Lower lobe of right lung (tissue), 2 donors: ENCODE results near the gene FMNL2. TPM values are rescaled to one million over a fixed set of nuclear protein-coding genes. Genes with fewer than 3 reads are reported as not detected.

ENCODE experiments used
- ATAC-seq, 2 donors: fragments of 200-7000 bp; cut with Tn5 transposase; one replicate each; pipeline ENCODE4 v1.9.1; 2020 to 2022; ENCODE audit warnings: mild to moderate bottlenecking in 2 of 2, moderate library complexity in 2 of 2
- DNase-seq: peaks from one replicate; pipeline ENCODE4 v3.0.0-alpha.2; 2020
- H3K27ac ChIP-seq: fragments of 200-600 bp; one replicate; pipeline ENCODE4 v1.8.0; 2022
- H3K27me3 ChIP-seq: fragments of 200-600 bp; one replicate; pipeline ENCODE4 v1.8.0; 2022; ENCODE audit warnings: low read depth
- H3K36me3 ChIP-seq: fragments of 200-600 bp; one replicate; pipeline ENCODE4 v1.8.0; 2022; ENCODE audit warnings: mild to moderate bottlenecking
- H3K4me1 ChIP-seq: fragments of 200-600 bp; one replicate; pipeline ENCODE4 v1.8.0; 2022
- H3K4me3 ChIP-seq: fragments of 200-600 bp; one replicate; pipeline ENCODE4 v1.8.0; 2022; ENCODE audit warnings: mild to moderate bottlenecking
- H3K9me3 ChIP-seq: fragments of 200-600 bp; one replicate; pipeline ENCODE4 v1.8.0; 2022
- CTCF ChIP-seq: fragments of 200-600 bp; IDR thresholded peaks from one replicate; pipeline ENCODE4 v1.8.0; 2022; ENCODE audit warnings: antibody characterized with exemption, mild to moderate bottlenecking
- intact Hi-C: fragments of 100-400 bp; cut with DNase I; formaldehyde crosslinking; loops from one replicate; pipeline ENCODE4 v1.11.0; 2022
- total RNA-seq: library from RNA; stranded (reverse); fragmentation: NEBNext Ultra II Directional; extraction: Animal tissue kit (Norgen Biotek cat#: 25700); gene quantifications from one replicate; pipeline ENCODE4 v1.2.1, GENCODE V29; 2021
- donor health status: DM: no; HTN: yes; CAD: no; lungs with severe emphysema.

FMNL2 gene
- total RNA-seq, 1 donor from 2014 or later = 77.9 TPM

GRCh38 chr2:152618193-152618564 is 283.2 kb downstream of the FMNL2 start:
- H3K4me3 ChIP-seq = no peak overlapping the region
- no peak for TF ChIP-seq CTCF
- H3K36me3 ChIP-seq = peaks cover 67% of the 10 kb centered on the region
- no peaks in the 10 kb centered on the region for H3K9me3 ChIP-seq
- DNase-seq = no peak
- no peaks in the 10 kb centered on the region for H3K4me1 ChIP-seq
- no peaks in the 10 kb centered on the region for H3K27me3 ChIP-seq
- no peak for ATAC-seq
- H3K27ac ChIP-seq = no peak overlapping the region
- intact Hi-C loops = no loop called here

GRCh38 chr2:152620208-152620607 is 285.2 kb downstream of the FMNL2 start:
- TF ChIP-seq CTCF = no peak
- intact Hi-C loops = loop anchor here (10.0 kb wide), 1 partner anchor 435 kb away; no protein-coding TSS in a partner anchor
- no peak for DNase-seq
- Histone ChIP-seq H3K27me3 (no peaks in the 10 kb centered on the region), H3K4me3 (no peak overlapping the region), H3K4me1 (no peaks in the 10 kb centered on the region), H3K27ac (no peak overlapping the region), H3K9me3 (no peaks in the 10 kb centered on the region), H3K36me3 (peaks cover 56% of the 10 kb centered on the region)
- no peak for ATAC-seq

GRCh38 chr2:152620985-152621384 is 286.0 kb downstream of the FMNL2 start:
- ATAC-seq (no peak), DNase-seq (no peak)
- TF ChIP-seq CTCF = no peak
- H3K4me3 ChIP-seq = no peak overlapping the region
- H3K27ac ChIP-seq = no peak overlapping the region
- H3K4me1 ChIP-seq = no peaks in the 10 kb centered on the region
- H3K27me3 ChIP-seq = no peaks in the 10 kb centered on the region
- no peaks in the 10 kb centered on the region for H3K9me3 ChIP-seq
- intact Hi-C loops = loop anchor here (10.0 kb wide), 1 partner anchor 436 kb away; no protein-coding TSS in a partner anchor
- peaks cover 49% of the 10 kb centered on the region for H3K36me3 ChIP-seq

- Histone ChIP-seq H3K4me1 (no peaks in the 10 kb centered on the region), H3K27me3 (no peaks in the 10 kb centered on the region), H3K36me3 (peaks cover 38% of the 10 kb centered on the region), H3K27ac (no peak overlapping the region), H3K4me3 (no peak overlapping the region), H3K9me3 (no peaks in the 10 kb centered on the region)
- intact Hi-C loops = loop anchor here (10.0 kb wide), 1 partner anchor 437 kb away; no protein-coding TSS in a partner anchor
- no peak for TF ChIP-seq CTCF
- no peak for DNase-seq
- ATAC-seq = no peak
These were observed 287.2 kb downstream of the FMNL2 start for GRCh38 chr2:152622219-152622618.

DNA sequence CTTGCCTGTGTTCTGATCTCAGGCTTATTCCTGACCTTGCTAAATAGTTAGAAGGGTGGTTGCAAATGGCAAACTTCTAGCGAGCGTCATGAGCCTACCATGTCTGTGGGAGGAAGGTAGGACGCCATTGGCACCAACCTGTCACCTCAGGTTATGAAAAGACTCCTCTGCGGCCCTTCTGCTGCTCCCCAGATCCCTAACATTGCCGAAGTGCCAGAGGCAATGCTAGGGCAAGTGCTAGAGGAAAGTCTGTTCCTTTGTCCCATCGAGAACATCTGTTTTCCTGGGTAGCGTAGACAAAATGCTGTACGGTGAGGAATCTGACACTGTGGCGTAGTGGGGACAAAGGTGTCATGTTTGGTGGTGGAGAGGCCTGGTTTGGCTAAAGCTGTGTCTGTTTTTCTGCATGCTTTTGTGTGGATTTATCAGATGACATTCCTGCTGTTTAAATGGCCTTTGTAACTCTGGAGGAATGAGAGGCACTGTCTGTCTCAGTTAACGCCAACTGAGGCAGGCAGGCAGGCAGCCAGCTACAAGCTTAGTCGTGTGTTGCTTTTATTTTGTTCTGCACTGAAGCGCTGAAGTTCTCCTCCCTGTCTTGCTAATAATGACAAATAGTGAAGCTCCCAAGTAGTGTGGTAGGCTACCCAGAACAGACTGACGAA is 288.2 kb downstream of the FMNL2 start:
- H3K27me3 ChIP-seq = no peaks in the 10 kb centered on the region
- no peak overlapping the region for H3K27ac ChIP-seq
- no peak for DNase-seq
- peaks cover 33% of the 10 kb centered on the region for H3K36me3 ChIP-seq
- no peak for ATAC-seq
- TF ChIP-seq CTCF = no peak
- H3K4me3 ChIP-seq = no peak overlapping the region
- no peaks in the 10 kb centered on the region for H3K9me3 ChIP-seq
- intact Hi-C loops = loop anchor here (10.0 kb wide), 1 partner anchor 438 kb away; no protein-coding TSS in a partner anchor
- H3K4me1 ChIP-seq = no peaks in the 10 kb centered on the region
